NCI-H2227 (cell line): Measurements from ENCODE around the gene ACOT6.
"Not testable (repeated sequence)": the region's sequence is repeated elsewhere in the genome, so short reads cannot be mapped to it uniquely, and the experiment has no call there.

Experiments used
- DNase-seq: peaks from one replicate; lab custom pipeline; 2025; ENCODE audit not compliant: unreplicated experiment; lab: John Stamatoyannopoulos, UW

The ACOT6 gene

GRCh38 chr14:73612339-73613045 lies at the start of gene ACOT6:
Gene ACOT6 (plus strand): TSS chr14:73612517. CDS start chr14:73612572, 55 bp downstream.
- DNase-seq, result peak; percentile 83

DNA sequence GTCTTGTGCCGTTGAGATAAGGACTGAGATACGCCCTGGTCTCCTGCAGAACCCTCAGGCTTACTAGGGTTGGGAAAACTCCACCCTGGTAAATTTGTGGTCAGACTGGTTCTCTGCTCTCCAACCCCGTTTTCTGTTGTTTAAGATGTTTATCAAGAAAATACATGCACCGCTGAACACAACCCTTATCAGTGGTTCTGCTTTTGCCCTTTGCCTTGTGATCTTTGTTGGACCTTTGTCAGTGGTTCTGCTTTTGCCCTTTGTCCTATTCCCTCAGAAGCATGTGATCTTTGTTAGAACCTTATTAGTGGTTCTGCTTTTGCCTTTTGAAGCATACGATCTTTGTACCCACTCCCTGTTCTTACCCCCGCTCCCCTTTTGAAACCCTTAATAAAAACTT lies 49.6 kb upstream of the ACOT6 start:
- DNase-seq, result not testable (repeated sequence)

GRCh38 chr14:73566431-73566830 lies 45.9 kb upstream of the ACOT6 start:
- DNase-seq, result not testable (repeated sequence)

- DNase-seq, result not testable (repeated sequence)
Measured at GRCh38 chr14:73566935-73567334, 45.4 kb upstream of the ACOT6 start.

DNA sequence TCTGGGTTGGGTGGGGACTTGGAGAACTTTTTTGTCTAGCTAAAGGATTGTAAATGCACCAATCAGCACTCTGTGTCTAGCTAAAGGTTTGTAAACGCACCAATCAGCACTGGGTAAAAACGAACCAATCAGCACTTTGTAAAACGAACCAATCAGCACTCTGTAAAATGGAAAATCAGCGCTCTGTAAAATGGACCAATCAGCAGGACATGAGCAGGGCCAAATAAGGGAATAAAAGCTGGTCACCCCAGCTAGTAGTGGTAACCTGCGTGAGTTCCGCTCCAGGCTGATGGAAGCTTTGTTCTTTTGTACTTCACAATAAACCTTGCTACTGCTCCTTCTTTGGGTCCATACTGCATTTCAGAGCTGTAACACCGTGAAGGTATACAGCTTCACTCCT lies 45.0 kb upstream of the ACOT6 start:
- DNase-seq, result no peak

- DNase-seq, result peak; percentile 25
Measured at GRCh38 chr14:73567951-73568885, 44.1 kb upstream of the ACOT6 start.

- DNase-seq, result not testable (repeated sequence)
Measured at GRCh38 chr14:73568886-73569184, 43.5 kb upstream of the ACOT6 start.

GRCh38 chr14:73569185-73569958 lies 42.9 kb upstream of the ACOT6 start, which contains the start of gene ACOT2:
Gene ACOT2 (plus strand): TSS chr14:73569213. CDS start chr14:73569241, 28 bp downstream.
- DNase-seq, result peak; percentile 81

- DNase-seq, result peak; percentile 67
Measured at GRCh38 chr14:73570913-73571312, 41.4 kb upstream of the ACOT6 start.

- DNase-seq, result not testable (repeated sequence)
Measured at GRCh38 chr14:73573034-73573433, 39.3 kb upstream of the ACOT6 start.

DNA sequence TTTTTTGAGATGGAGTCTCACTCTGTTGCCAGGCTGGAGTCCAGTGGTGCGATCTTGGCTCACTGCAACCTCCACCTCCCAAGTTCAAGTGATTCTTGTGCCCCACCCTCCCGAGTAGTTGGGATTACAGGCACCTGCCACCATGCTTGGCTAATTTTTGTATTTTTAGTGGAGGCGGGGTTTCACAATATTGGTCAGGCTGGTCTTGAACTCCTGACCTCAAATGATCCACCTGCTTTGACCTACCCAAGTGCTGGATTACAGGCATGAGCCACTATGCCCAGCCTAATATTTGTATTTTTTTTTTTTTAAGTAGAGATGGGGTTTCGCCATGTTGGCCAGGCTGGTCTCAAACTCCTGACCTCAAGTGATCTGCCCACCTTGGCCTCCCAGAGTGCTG lies 38.6 kb upstream of the ACOT6 start:
- DNase-seq, result not testable (repeated sequence)

DNA sequence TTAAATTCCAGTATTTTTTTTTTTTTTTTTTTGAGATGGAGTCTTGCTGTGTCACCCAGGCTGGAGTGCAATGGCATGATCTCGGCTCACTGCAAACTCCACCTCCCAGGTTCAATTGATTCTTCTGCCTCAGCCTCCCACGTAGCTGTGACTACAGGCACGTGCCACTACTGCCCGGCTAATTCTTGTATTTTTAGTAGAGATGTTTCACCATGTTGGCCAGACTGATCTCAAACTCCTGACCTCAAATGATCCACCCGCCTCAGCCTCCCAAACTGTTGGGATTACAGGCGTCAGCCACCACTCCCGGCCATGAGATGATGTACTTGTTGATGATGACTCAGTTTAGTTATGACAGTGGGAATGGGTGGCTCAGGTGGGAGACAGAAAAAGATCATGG lies 38.1 kb upstream of the ACOT6 start:
- not testable (repeated sequence) for DNase-seq

GRCh38 chr14:73576391-73576790 lies 35.9 kb upstream of the ACOT6 start:
- no peak for DNase-seq

GRCh38 chr14:73577214-73577613 lies 35.1 kb upstream of the ACOT6 start:
- DNase-seq, result not testable (repeated sequence)

GRCh38 chr14:73582102-73582979 lies 30.0 kb upstream of the ACOT6 start:
- DNase-seq, result not testable (repeated sequence)

DNA sequence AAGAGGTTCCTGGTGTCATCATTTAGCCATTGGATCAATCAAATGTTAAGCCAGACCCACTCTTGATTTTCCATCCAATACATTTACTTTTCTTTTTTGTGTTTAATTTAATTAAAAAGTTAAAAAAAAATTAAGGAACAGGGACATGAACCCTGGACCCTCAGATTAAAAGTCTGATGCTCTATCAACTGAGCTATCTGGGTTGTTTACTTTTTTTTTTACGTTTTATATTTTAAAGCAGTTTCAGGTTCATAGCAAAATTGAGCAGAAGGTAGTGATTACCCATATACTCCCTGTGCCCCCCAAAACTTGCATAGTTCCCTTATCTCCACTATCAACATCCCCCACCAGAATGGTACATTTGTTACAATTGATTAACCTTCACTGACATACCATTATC lies 23.6 kb upstream of the ACOT6 start:
- no peak for DNase-seq

- DNase-seq, result no peak
Measured at GRCh38 chr14:73589116-73589515, 23.2 kb upstream of the ACOT6 start.

- not testable (repeated sequence) for DNase-seq
Measured at GRCh38 chr14:73590673-73591004, 21.7 kb upstream of the ACOT6 start.

DNA sequence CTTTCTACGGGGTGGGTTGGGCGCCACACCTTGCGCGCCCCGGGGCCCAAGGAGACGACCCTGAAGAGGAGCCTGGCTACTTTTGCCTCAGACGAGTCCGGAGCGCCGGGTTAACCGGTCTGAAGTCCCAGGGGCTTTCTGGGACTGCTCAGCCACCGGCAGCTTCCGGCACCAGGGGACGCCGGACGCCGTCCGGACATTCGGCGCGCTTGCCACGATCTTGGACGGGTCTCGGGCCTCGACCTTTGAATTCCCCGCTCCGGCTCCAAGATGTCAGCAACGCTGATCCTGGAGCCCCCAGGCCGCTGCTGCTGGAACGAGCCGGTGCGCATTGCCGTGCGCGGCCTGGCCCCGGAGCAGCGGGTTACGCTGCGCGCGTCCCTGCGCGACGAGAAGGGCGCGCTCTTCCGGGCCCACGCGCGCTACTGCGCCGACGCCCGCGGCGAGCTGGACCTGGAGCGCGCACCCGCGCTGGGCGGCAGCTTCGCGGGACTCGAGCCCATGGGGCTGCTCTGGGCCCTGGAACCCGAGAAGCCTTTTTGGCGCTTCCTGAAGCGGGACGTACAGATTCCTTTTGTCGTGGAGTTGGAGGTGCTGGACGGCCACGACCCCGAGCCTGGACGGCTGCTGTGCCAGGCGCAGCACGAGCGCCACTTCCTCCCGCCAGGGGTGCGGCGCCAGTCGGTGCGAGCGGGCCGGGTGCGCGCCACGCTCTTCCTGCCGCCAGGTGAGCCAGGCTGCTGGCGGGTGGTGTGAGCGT lies 20.4 kb upstream of the ACOT6 start, which contains the start of gene ACOT4:
Gene ACOT4, plus strand, starts transcription at position 184 of the 760 bp plus-strand sequence. Its CDS starts 87 bp downstream, at position 271.
- DNase-seq, result peak; percentile 65
